ENCODE measurements around the gene DNAJC18. TPM values are rescaled to one million over a fixed set of nuclear protein-coding genes. Genes with fewer than 3 reads are reported as not detected.

DNAJC18 gene
- total and polyA plus RNA-seq, 2 experiments from 2014 or later = 13.4 to 18.9 TPM

GRCh38 chr5:139383275-139383992 is 55.9 kb downstream of the DNAJC18 start, which contains the start of gene SLC23A1:
Gene SLC23A1, minus strand, starts transcription at chr5:139383297. Its CDS starts 44 bp downstream, at chr5:139383253.
- no peak within 1 kb of the TSS for H3K27ac ChIP-seq (ENCODE audit: low read depth)
- Mint-ChIP-seq H3K9me3 (no peaks in the 10 kb centered on the region), H3K27me3 (ENCODE audit: insufficient read depth, low read depth, poor library complexity) (peaks cover 11% of the 10 kb centered on the region), H3K27ac (no peak within 1 kb of the TSS), H3K36me3 (ENCODE audit: low read depth) (no peaks in the 10 kb centered on the region; the same call in 2 of the 3 replicates), H3K4me3 (no peak within 1 kb of the TSS), H3K4me1 (peaks cover 21% of the 10 kb centered on the region)
- no peak within 1 kb of the TSS for H3K4me2 ChIP-seq
- H3K27me3 ChIP-seq (ENCODE audit: insufficient read depth) = no peaks in the 10 kb centered on the region
- DNase-seq (ENCODE audit: low spot score) (no peak), ATAC-seq (no peak)
- H2AFZ ChIP-seq = no peak within 1 kb of the TSS
- H3K4me3 ChIP-seq = no peak within 1 kb of the TSS
- no peaks in the 10 kb centered on the region for H3K9me2 ChIP-seq (ENCODE audit: insufficient read depth)
- H4K20me1 ChIP-seq (replicated peaks; ENCODE audit: insufficient read depth) = no peaks in the 10 kb centered on the region
- peaks cover 6% of the 10 kb centered on the region for H3K4me1 ChIP-seq (ENCODE audit: insufficient read depth)
- no peaks in the 10 kb centered on the region; the same call in 1 of the 2 replicates for H3F3A ChIP-seq (replicated peaks; ENCODE audit: low read depth)
- TF ChIP-seq ZNF114 (CRISPR knock-in tag; IDR thresholded peaks at IDR 0.05) = no peak
- no peak for TF ChIP-seq EZH2phosphoT487 (IDR thresholded peaks at IDR 0.05; ENCODE audit: unreplicated experiment)
- TF ChIP-seq, protein P1, sequence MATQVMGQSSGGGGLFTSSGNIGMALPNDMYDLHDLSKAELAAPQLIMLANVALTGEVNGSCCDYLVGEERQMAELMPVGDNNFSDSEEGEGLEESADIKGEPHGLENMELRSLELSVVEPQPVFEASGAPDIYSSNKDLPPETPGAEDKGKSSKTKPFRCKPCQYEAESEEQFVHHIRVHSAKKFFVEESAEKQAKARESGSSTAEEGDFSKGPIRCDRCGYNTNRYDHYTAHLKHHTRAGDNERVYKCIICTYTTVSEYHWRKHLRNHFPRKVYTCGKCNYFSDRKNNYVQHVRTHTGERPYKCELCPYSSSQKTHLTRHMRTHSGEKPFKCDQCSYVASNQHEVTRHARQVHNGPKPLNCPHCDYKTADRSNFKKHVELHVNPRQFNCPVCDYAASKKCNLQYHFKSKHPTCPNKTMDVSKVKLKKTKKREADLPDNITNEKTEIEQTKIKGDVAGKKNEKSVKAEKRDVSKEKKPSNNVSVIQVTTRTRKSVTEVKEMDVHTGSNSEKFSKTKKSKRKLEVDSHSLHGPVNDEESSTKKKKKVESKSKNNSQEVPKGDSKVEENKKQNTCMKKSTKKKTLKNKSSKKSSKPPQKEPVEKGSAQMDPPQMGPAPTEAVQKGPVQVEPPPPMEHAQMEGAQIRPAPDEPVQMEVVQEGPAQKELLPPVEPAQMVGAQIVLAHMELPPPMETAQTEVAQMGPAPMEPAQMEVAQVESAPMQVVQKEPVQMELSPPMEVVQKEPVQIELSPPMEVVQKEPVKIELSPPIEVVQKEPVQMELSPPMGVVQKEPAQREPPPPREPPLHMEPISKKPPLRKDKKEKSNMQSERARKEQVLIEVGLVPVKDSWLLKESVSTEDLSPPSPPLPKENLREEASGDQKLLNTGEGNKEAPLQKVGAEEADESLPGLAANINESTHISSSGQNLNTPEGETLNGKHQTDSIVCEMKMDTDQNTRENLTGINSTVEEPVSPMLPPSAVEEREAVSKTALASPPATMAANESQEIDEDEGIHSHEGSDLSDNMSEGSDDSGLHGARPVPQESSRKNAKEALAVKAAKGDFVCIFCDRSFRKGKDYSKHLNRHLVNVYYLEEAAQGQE (IDR thresholded peaks at IDR 0.05; ENCODE audit: unreplicated experiment) = no peak
- TF ChIP-seq CREB1 (CRISPR knock-in tag; IDR thresholded peaks at IDR 0.05; ENCODE audit: low read depth) = no peak
- TF ChIP-seq CTCF (conservative IDR thresholded peaks at IDR 0.05; ENCODE audit: low read depth in 2 of 2) = no peak
- TF ChIP-seq ZNF331 (CRISPR knock-in tag; IDR thresholded peaks at IDR 0.05; ENCODE audit: low read depth) = no peak
- no peak for TF ChIP-seq EZH2 (IDR thresholded peaks at IDR 0.05; ENCODE audit: low read depth, unreplicated experiment)
- no peak for TF ChIP-seq ZNF462 (CRISPR knock-in tag; IDR thresholded peaks at IDR 0.05)
- H3K36me3 ChIP-seq (ENCODE audit: insufficient read depth) = no peaks in the 10 kb centered on the region
- H3K79me2 ChIP-seq (replicated peaks; ENCODE audit: insufficient read depth) = no peaks in the 10 kb centered on the region
